CD4-positive, CD25-positive, alpha-beta regulatory T cell (primary cell): ENCODE measurements around the gene NLRX1. TPM values are rescaled to one million over a fixed set of nuclear protein-coding genes. Genes with fewer than 3 reads are reported as not detected.
"Not testable (repeated sequence)": the region's sequence is repeated elsewhere in the genome, so short reads cannot be mapped to it uniquely, and the experiment has no call there.

Source experiments
- ATAC-seq, 2 donors: fragments of 150-1000 bp; cut with Tn5 transposase; one replicate each; pipeline ENCODE4 v1.10.0; 2021; ENCODE audit warnings: low read depth in 2 of 2, moderate number of reproducible peaks in 2 of 2, moderate library complexity in 1 of 2
- DNase-seq, 3 donors: peaks; one replicate each; pipeline versions ENCODE4 v3.0.0 to v3.0.0-alpha.2; 2012 to 2022; ENCODE audit warnings: mixed read lengths in 1 of 3
- H3K27ac ChIP-seq: one replicate; pipeline ENCODE4 v1.7.0; 2013; ENCODE audit warnings: mild to moderate bottlenecking, low read length; ENCODE audit not compliant: insufficient read depth, poor library complexity, severe bottlenecking
- H3K27me3 ChIP-seq: one replicate; pipeline ENCODE4 v1.7.0; 2013; ENCODE audit warnings: low read length; ENCODE audit not compliant: control insufficient read depth, insufficient read depth
- H3K36me3 ChIP-seq: one replicate; pipeline ENCODE4 v1.7.0; 2013; ENCODE audit warnings: mild to moderate bottlenecking, low read length, moderate library complexity; ENCODE audit not compliant: control insufficient read depth, insufficient read depth
- H3K4me1 ChIP-seq: 2 replicates; pipeline ENCODE4 v1.7.0; 2013; ENCODE audit warnings: mild to moderate bottlenecking, low read length; ENCODE audit not compliant: insufficient read depth, control insufficient read depth, poor library complexity, severe bottlenecking
- H3K4me3 ChIP-seq: one replicate; pipeline ENCODE4 v1.7.0; 2013; ENCODE audit warnings: low read depth, mild to moderate bottlenecking, low read length, moderate library complexity
- H3K9me3 ChIP-seq, 2 experiments: 1 replicate in 1 of 2; 2 replicates in 1 of 2; pipeline ENCODE4 v1.7.0; 2013; ENCODE audit warnings: low read length in 2 of 2, mild to moderate bottlenecking in 1 of 2, moderate library complexity in 1 of 2; ENCODE audit not compliant: control insufficient read depth in 2 of 2
- H3K27ac Mint-ChIP-seq, 3 donors: one replicate each; pipeline ENCODE4 v1.8.0; 2020 to 2022; ENCODE audit warnings: mild to moderate bottlenecking in 3 of 3, mixed read lengths in 3 of 3, moderate library complexity in 2 of 3
- H3K27me3 Mint-ChIP-seq: one replicate; pipeline ENCODE4 v1.8.0; 2022; ENCODE audit warnings: mild to moderate bottlenecking, mixed read lengths
- H3K36me3 Mint-ChIP-seq: one replicate; pipeline ENCODE4 v1.8.0; 2020; ENCODE audit warnings: mixed read lengths
- H3K4me1 Mint-ChIP-seq, 4 donors: one replicate each; pipeline ENCODE4 v1.8.0; 2020 to 2022; ENCODE audit warnings: mixed read lengths in 4 of 4, mild to moderate bottlenecking in 1 of 4
- H3K4me3 Mint-ChIP-seq, 4 donors: one replicate each; pipeline ENCODE4 v1.8.0; 2020 to 2022; ENCODE audit warnings: mild to moderate bottlenecking in 4 of 4, mixed read lengths in 4 of 4, moderate library complexity in 3 of 4
- H3K9me3 Mint-ChIP-seq, 7 donors: one replicate each; pipeline ENCODE4 v1.8.0; 2020 to 2022; ENCODE audit warnings: mixed read lengths in 7 of 7, mild to moderate bottlenecking in 3 of 7, moderate library complexity in 2 of 7
- polyA plus RNA-seq, 4 donors: library from polyadenylated mRNA; unstranded; fragments of 300-500 nt; fragmentation: Illumina TruSeq; gene quantifications; one replicate each; pipeline ENCODE4 v1.2.3, GENCODE V29; 2021
- total RNA-seq: library from RNA; stranded (reverse); gene quantifications from one replicate; pipeline ENCODE4 v1.2.3, GENCODE V29; 2022

The NLRX1 gene
- total and polyA plus RNA-seq, 5 donors from 2014 or later, result 5.0 to 7.8 (median 6.4) TPM

DNA sequence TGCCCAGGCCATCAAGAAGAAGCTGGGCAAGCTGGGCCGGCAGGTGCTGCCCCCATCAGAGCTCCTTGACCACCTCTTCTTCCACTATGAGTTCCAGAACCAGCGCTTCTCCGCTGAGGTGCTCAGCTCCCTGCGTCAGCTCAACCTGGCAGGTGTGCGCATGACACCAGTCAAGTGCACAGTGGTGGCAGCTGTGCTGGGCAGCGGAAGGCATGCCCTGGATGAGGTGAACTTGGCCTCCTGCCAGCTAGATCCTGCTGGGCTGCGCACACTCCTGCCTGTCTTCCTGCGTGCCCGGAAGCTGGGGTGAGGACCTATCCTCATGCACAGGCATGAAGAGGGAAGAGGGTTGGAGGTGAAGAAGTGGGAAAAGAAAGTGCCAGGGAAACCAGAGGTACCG is 11.5 kb downstream of the NLRX1 start:
- DNase-seq (no peak), ATAC-seq (no peak)
- Mint-ChIP-seq H3K4me3 (no peak overlapping the region), H3K27ac (no peak overlapping the region), H3K9me3 (no peaks in the 10 kb centered on the region), H3K36me3 (peaks cover 17% of the 10 kb centered on the region), H3K4me1 (peaks cover 0 to 18% (median 10%) of the 10 kb centered on the region in 4 donors), H3K27me3 (no peaks in the 10 kb centered on the region)
- no peaks in the 10 kb centered on the region for H3K27me3 ChIP-seq
- H3K9me3 ChIP-seq, result no peaks in the 10 kb centered on the region
- H3K27ac ChIP-seq, result no peak overlapping the region
- no peak overlapping the region for H3K4me3 ChIP-seq
- peaks cover 10% of the 10 kb centered on the region for H3K4me1 ChIP-seq
- H3K36me3 ChIP-seq, result no peaks in the 10 kb centered on the region

DNA sequence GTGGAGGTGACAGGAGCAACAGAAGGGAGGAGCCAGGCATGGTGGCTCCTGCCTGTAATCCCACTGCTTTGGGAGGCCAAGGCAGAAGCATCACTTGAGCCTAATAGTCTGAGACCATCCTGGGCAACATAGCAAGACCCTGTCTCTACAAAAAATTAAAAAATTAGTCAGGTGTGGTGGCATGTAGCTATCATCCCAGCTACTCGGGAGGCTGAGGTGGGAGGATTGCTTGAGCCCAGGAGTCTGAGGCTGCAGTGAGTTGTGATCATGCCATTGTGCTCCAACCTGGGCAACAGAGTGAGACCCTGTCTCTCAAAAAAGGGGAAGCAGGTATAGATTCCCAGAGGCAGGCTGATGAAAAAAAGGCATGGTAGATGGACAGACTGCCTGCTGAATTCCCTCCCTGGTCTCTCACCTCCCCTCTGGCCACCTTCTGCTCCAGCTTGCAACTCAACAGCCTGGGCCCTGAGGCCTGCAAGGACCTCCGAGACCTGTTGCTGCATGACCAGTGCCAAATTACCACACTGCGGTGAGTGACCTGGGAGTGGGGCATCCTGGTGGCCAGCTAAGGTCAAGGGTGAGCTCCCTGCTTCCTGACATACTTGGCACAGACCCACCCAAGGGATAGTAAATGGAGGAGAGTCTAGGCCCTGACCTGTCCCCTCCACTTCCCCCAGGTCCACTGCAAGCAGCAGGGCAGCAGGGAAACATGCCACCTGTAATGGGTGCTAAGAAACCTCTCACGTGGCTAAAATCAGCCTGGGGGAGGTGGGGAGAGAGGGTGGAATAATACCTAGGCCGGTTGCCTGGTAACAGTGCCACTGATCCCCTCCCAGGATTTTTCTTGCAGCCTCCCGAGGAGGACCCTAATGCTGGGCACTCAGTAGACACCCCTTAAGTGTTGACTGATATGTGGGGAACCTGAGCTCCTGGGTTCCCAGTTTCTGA is 12.5 kb downstream of the NLRX1 start:
- Histone ChIP-seq H3K4me1 (peaks cover 10% of the 10 kb centered on the region), H3K27ac (no peak overlapping the region), H3K27me3 (no peaks in the 10 kb centered on the region), H3K36me3 (no peaks in the 10 kb centered on the region), H3K4me3 (no peak overlapping the region), H3K9me3 (no peaks in the 10 kb centered on the region)
- Mint-ChIP-seq H3K4me1 (peaks cover 0 to 13% (median 8%) of the 10 kb centered on the region in 4 donors), H3K27me3 (no peaks in the 10 kb centered on the region), H3K27ac (no peak overlapping the region), H3K9me3 (no peaks in the 10 kb centered on the region), H3K4me3 (no peak overlapping the region), H3K36me3 (peaks cover 10% of the 10 kb centered on the region)
- DNase-seq (no peak), ATAC-seq (no peak)

DNA sequence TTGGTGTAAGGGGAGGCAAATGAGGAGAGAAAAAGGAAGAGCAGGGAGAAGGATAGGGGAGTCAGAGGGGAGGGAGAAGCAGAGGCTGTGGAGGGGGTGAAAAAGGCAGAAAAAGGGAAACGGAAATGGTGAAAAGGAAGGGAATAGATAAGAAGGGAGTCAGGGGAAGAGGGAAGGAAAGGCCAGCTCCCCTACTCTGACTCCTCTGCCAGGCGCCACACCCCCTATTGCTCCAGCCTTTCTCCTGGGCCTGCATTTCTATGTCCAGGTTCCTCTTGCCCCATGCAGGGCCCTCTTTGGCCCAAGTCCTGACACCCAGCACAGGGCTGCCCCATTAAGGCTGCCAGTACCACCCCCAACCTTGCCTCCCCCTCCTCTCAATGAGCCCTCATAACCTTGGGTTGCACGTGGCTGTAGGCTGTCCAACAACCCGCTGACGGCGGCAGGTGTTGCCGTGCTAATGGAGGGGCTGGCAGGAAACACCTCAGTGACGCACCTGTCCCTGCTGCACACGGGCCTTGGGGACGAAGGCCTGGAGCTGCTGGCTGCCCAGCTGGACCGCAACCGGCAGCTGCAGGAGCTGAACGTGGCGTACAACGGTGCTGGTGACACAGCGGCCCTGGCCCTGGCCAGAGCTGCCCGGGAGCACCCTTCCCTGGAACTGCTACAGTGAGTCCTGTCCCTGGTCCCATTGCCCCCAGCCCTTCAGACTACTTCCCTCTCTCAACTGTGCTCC is 13.3 kb downstream of the NLRX1 start:
- no peak overlapping the region for H3K27ac Mint-ChIP-seq
- H3K9me3 Mint-ChIP-seq, result no peaks in the 10 kb centered on the region
- no peak for ATAC-seq

DNA sequence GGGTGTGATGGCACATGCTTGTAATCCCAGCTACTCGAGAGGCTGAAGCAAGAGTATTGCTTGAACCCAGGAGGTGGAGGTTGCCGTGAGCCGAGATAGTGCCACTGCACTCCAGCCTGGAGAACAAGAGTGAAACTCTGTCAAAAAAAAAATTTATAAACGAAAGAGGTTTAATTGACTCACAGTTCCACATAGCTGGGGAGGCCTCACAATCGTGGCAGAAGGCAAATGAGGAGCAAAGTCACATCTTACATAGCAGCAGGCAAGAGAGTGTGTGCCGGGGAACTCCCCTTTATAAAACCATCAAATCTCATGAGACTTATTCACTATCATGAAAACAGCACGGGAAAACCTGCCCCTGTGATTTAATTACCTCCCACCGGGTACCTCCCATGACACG is 15.9 kb downstream of the NLRX1 start:
- DNase-seq, H3K4me1 Mint-ChIP-seq, H3K4me3 Mint-ChIP-seq, H3K4me3 ChIP-seq, ATAC-seq, H3K27ac ChIP-seq, H3K27me3 Mint-ChIP-seq, H3K36me3 ChIP-seq, H3K9me3 Mint-ChIP-seq, H3K27me3 ChIP-seq, H3K4me1 ChIP-seq, H3K9me3 ChIP-seq, H3K27ac Mint-ChIP-seq, H3K36me3 Mint-ChIP-seq: not testable (repeated sequence)

More for the DNA sequence above, 13.3 kb downstream of the NLRX1 start:
- no peak overlapping the region for H3K4me3 Mint-ChIP-seq
- H3K36me3 Mint-ChIP-seq, result peaks cover 10% of the 10 kb centered on the region
- H3K27me3 Mint-ChIP-seq, result no peaks in the 10 kb centered on the region
- H3K4me1 Mint-ChIP-seq, result peaks cover 0 to 13% (median 8%) of the 10 kb centered on the region in 4 donors
- no peaks in the 10 kb centered on the region for H3K9me3 ChIP-seq
- DNase-seq, result no peak
- no peak overlapping the region for H3K4me3 ChIP-seq
- H3K27ac ChIP-seq, result no peak overlapping the region
- H3K4me1 ChIP-seq, result peaks cover 10% of the 10 kb centered on the region
- H3K36me3 ChIP-seq, result no peaks in the 10 kb centered on the region
- no peaks in the 10 kb centered on the region for H3K27me3 ChIP-seq

DNA sequence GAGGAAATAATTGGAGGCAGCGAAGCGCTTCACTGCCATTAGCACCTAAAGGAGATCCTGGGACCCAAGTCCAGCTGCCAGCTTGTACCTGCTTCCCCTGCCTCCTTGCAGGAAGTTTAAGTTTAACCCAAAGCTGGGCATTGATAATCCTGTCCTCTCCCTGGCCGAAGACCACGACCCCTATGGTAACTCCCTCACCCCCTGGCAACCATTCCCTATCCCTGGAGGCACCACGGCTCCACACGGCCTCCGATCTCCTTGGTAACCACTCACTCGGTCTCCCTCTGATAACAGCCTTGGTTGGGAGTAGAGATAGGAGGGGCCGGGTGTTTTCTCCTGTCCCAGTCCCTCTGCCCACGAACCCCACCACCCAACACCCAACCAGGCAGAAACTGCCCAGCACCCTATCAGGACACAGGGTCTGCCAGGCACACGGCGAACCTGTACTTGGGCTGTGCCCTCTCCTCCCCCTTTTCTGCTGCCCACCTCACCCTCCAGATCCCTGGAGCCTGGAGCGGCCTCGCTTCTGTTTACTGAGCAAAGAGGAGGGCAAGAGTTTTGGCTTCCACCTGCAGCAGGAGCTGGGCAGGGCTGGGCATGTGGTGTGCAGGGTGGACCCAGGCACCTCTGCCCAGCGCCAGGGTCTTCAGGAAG is 17.6 kb downstream of the NLRX1 start:
- no peak overlapping the region for H3K4me3 Mint-ChIP-seq
- DNase-seq (no peak), ATAC-seq (no peak)
- no peaks in the 10 kb centered on the region for H3K9me3 Mint-ChIP-seq
- H3K36me3 ChIP-seq, result no peaks in the 10 kb centered on the region
- H3K27ac Mint-ChIP-seq, result peak overlapping the region in 1 of 3 donors; percentile 65
- H3K36me3 Mint-ChIP-seq, result peaks cover 4% of the 10 kb centered on the region
- H3K27ac ChIP-seq, result no peak overlapping the region
- no peaks in the 10 kb centered on the region for H3K4me1 ChIP-seq
- H3K4me3 ChIP-seq, result no peak overlapping the region
- H3K9me3 ChIP-seq, result no peaks in the 10 kb centered on the region
- no peaks in the 10 kb centered on the region for H3K4me1 Mint-ChIP-seq
- H3K27me3 Mint-ChIP-seq, result no peaks in the 10 kb centered on the region
- no peaks in the 10 kb centered on the region for H3K27me3 ChIP-seq

DNA sequence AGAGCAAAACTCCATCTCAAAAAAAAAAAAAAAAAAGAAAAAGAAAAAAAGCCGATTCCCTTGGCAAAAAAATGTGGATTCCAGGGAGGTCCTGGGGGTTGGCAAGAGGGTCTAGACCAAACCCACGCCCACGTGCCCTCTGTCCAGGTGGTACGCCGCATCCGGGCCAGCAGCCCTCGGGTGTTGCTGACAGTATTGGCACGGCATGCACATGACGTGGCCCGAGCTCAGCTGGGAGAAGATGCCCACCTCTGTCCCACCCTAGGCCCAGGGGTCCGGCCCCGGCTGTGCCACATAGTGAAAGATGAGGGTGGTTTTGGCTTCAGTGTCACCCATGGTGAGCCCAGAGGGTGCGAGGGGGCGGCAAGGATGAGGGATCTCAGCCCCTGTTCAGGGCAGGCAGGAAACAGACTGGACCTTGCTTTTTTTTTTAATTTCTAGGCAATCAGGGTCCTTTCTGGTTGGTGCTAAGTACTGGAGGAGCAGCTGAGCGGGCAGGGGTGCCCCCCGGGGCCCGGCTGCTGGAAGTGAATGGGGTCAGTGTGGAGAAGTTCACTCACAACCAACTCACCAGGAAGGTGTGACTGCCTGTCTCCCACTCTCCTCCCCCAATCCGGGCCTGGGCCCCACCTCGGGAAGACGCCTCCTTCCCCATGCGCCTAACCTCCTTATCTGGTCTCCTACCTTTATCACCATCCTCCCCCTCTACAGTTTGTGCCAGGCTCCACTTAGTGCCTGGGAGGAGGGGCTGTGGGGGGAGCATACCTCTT is 18.8 kb downstream of the NLRX1 start:
- H3K36me3 ChIP-seq, result no peaks in the 10 kb centered on the region
- no peaks in the 10 kb centered on the region for H3K9me3 ChIP-seq
- H3K27me3 Mint-ChIP-seq, result no peaks in the 10 kb centered on the region
- H3K4me3 Mint-ChIP-seq, result no peak overlapping the region
- DNase-seq (no peak), ATAC-seq (no peak)
- H3K36me3 Mint-ChIP-seq, result peaks cover 4% of the 10 kb centered on the region
- H3K4me3 ChIP-seq, result no peak overlapping the region
- H3K4me1 Mint-ChIP-seq, result no peaks in the 10 kb centered on the region
- no peaks in the 10 kb centered on the region for H3K9me3 Mint-ChIP-seq
- H3K27me3 ChIP-seq, result no peaks in the 10 kb centered on the region
- H3K27ac Mint-ChIP-seq, result no peak overlapping the region
- no peaks in the 10 kb centered on the region for H3K4me1 ChIP-seq
- H3K27ac ChIP-seq, result no peak overlapping the region

DNA sequence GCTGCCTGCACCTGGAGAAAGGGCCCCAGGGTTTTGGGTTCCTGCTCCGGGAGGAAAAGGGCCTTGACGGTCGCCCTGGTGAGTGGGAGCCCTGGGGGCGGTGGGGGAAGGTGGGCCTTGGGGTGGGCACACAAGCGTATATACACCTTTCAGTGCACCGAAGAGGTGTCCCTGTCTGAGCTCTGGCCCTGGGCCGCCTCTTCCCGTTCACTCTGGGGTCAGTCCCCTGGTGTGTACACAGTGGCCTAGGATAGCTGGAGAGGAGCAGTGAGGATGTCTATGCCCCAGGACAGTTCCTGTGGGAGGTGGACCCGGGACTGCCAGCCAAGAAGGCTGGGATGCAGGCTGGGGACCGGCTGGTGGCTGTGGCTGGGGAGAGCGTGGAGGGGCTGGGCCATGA is 19.5 kb downstream of the NLRX1 start:
- peaks cover 4% of the 10 kb centered on the region for H3K36me3 Mint-ChIP-seq
- H3K4me3 Mint-ChIP-seq, result no peak overlapping the region
- Histone ChIP-seq H3K4me3 (no peak overlapping the region), H3K36me3 (no peaks in the 10 kb centered on the region), H3K27me3 (no peaks in the 10 kb centered on the region), H3K4me1 (no peaks in the 10 kb centered on the region), H3K9me3 (no peaks in the 10 kb centered on the region), H3K27ac (no peak overlapping the region)
- no peaks in the 10 kb centered on the region for H3K27me3 Mint-ChIP-seq
- no peaks in the 10 kb centered on the region for H3K4me1 Mint-ChIP-seq
- ATAC-seq (no peak), DNase-seq (no peak)
- no peak overlapping the region for H3K27ac Mint-ChIP-seq
- H3K9me3 Mint-ChIP-seq, result no peaks in the 10 kb centered on the region
